Ovary (tissue), 9 donors: Measurements from ENCODE around the gene P2RX1. TPM values are rescaled to one million over a fixed set of nuclear protein-coding genes. Genes with fewer than 3 reads are reported as not detected.
"Not testable (repeated sequence)": the region's sequence is repeated elsewhere in the genome, so short reads cannot be mapped to it uniquely, and the experiment has no call there.

Experiments used
- DNase-seq, 5 donors: peaks; one replicate each; pipeline ENCODE4 v3.0.0-alpha.2; 2019 to 2020
- H3K27ac ChIP-seq, 2 donors: fragments of 200-600 bp; one replicate each; pipeline versions ENCODE4 v1.5.1 to v1.8.0; 2019 to 2022
- H3K27me3 ChIP-seq: fragments of 200-600 bp; one replicate; pipeline ENCODE4 v1.8.0; 2022
- H3K36me3 ChIP-seq: fragments of 200-600 bp; sonication (generic); one replicate; pipeline ENCODE4 v1.5.1; 2019
- H3K4me1 ChIP-seq: one replicate; pipeline ENCODE4 v1.8.1; 2013; ENCODE audit warnings: mild to moderate bottlenecking, moderate library complexity; ENCODE audit not compliant: insufficient read depth
- H3K4me3 ChIP-seq: fragments of 200-600 bp; sonication (generic); one replicate; pipeline ENCODE4 v1.5.1; 2017
- H3K9me3 ChIP-seq, 2 donors: fragments of 200-600 bp in 1 of 2; sonication (generic) in 1 of 2; one replicate each; pipeline versions ENCODE4 v1.5.1 to v1.8.1; 2013 to 2019; ENCODE audit warnings: mild to moderate bottlenecking in 1 of 2, moderate library complexity in 1 of 2
- EP300 ChIP-seq: sonication (generic); formaldehyde crosslinking; IDR thresholded peaks from one replicate; pipeline ENCODE4 v1.6.1; 2017; ENCODE audit warnings: antibody characterized with exemption
- POLR2A ChIP-seq: fragments of 450-650 bp; IDR thresholded peaks from one replicate; pipeline ENCODE4 v1.6.1; 2017; ENCODE audit warnings: antibody characterized with exemption, mild to moderate bottlenecking, moderate library complexity
- WGBS, 3 donors: extraction: QIAGEN DNeasy Blood & Tissue Kit in 1 of 3; methylation state at CpG; one replicate each; pipeline versions ENCODE4 v1.1.5 to v1.1.7; 2013 to 2017; 5-methylcytosine and 5-hydroxymethylcytosine counted together
- intact Hi-C, 4 donors: fragments of 100-400 bp; cut with DNase I; formaldehyde crosslinking; loops; one replicate each; pipeline versions ENCODE4 v1.11.0 to v1.15.1; 2022 to 2023
- polyA plus RNA-seq, 2 donors: library from polyadenylated mRNA; stranded (reverse); fragments of 200-250 nt in 1 of 2; fragments of 350-450 nt in 1 of 2; fragmentation: Illumina TruSeq in 1 of 2; extraction: RNeasy Lipid Tissue Mini Kit (QIAGEN cat#74804) in 1 of 2; gene quantifications; one replicate each; pipeline ENCODE4 v1.2.3, GENCODE V29; 2013 to 2014
- total RNA-seq, 7 donors: library from RNA; depleted of rRNA in 2 of 7; stranded (reverse); fragments of >200 nt in 2 of 7; fragmentation: NEBNext Ultra II Directional in 3 of 7; extraction: Animal tissue kit (Norgen Biotek cat#: 25700) in 3 of 7; gene quantifications; one replicate each; pipeline versions ENCODE4 v1.1.0 to v1.2.4, GENCODE V29; 2016 to 2023
- TF ChIP-seq, protein P1 (sequence below), 3 donors: fragments of 450-650 bp in 2 of 3; fragments of 200-600 bp in 1 of 3; IDR thresholded peaks; one replicate each; pipeline versions ENCODE4 v1.5.1 to v1.8.0; 2016 to 2022; ENCODE audit warnings: antibody characterized with exemption in 3 of 3, mild to moderate bottlenecking in 1 of 3
- donor health status: DM: no; HTN: no; CAD: no; lungs with moderate emphysema.
- donor health status: DM: no; HTN: no; CAD: no.
- donor health status: Bipolar disorder and iron deficiency.
- donor health status: DM: yes; HTN: yes; CAD: no.
- donor health status: DM: no; HTN: no; CAD: no.
- donor health status: DM: yes; HTN: yes; CAD: no.

P2RX1 gene
- total and polyA plus RNA-seq, 9 donors: 0.24 to 4.6 (median 0.99) TPM

DNA sequence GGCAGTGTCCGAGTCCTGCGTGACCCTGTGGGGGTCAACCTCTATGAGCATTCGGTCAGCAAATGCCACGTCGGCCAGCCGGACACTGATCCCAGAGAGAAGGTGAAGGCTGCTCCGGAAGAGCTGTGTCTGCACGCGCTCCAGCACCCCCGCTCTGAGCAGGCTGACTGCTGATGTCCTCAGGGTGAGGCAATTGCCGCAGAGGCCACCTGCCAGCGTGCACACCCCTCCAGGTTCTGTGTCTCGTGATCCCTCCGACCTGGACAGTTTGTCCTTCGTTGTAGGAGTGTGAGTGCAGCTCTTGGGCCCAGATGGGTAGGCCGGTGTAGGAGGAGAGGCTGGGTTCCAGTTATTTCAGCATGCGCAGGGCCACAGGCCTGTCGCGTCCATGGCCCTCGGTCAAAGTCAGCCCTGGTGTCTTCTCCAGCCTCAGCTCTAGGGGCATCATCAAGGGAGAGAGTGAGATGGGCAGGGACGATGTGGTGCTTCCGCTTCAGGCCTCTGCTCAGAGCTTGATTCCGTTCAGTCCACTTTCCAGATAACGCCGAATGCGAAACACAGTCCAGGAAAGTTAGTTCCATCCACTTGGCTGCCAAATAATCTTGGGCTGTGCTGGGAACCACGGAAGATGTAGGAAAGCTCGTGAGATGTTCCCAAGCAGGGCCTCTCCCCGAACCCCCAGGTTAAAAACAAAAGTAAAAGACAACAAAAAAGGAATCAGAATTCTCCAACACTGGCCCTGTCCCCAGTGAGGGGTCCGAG, 55.1 kb downstream of the P2RX1 start:
- no peak overlapping the region for H3K27ac ChIP-seq
- H3K4me1 ChIP-seq: no peaks in the 10 kb centered on the region
- no peak for DNase-seq
- H3K9me3 ChIP-seq: no peaks in the 10 kb centered on the region
- 90 to 95% (median 91%) methylated on average over 30 of the region's 30 CpGs for WGBS, 3 donors
- no peaks in the 10 kb centered on the region for H3K36me3 ChIP-seq
- intact Hi-C loops: loop anchor here (5.0 to 10.0 kb wide), 4 partner anchors 54 to 216 kb away; partner anchors contain the start of gene P2RX1 (in 1 of the 4)
- TF ChIP-seq EP300: no peak
- TF ChIP-seq, protein P1, sequence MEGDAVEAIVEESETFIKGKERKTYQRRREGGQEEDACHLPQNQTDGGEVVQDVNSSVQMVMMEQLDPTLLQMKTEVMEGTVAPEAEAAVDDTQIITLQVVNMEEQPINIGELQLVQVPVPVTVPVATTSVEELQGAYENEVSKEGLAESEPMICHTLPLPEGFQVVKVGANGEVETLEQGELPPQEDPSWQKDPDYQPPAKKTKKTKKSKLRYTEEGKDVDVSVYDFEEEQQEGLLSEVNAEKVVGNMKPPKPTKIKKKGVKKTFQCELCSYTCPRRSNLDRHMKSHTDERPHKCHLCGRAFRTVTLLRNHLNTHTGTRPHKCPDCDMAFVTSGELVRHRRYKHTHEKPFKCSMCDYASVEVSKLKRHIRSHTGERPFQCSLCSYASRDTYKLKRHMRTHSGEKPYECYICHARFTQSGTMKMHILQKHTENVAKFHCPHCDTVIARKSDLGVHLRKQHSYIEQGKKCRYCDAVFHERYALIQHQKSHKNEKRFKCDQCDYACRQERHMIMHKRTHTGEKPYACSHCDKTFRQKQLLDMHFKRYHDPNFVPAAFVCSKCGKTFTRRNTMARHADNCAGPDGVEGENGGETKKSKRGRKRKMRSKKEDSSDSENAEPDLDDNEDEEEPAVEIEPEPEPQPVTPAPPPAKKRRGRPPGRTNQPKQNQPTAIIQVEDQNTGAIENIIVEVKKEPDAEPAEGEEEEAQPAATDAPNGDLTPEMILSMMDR (IDR thresholded peaks at IDR 0.05): no peak
- no peak for TF ChIP-seq POLR2A
- H3K27me3 ChIP-seq: no peaks in the 10 kb centered on the region
- no peak overlapping the region for H3K4me3 ChIP-seq

DNA sequence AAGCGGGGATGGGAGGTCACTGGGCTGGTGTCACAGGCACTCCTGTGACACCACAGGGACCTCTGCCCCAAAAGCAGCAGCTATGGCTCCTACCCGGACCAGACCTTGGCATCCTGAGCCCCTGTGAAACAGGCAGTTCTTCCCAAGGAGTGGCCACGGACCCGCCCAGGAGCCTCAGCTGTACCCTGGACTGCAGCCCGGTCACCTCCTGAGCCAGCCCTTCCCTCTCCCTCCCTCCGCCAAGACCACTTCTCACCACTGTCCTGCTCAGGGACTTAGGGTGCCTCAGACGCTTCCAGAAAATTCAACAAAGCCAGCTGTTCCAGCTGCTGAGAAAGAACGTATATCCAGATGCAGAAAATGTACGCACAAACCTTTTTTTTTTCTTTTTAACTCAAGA, 56.3 kb downstream of the P2RX1 start:
- TF ChIP-seq, protein P1 (IDR thresholded peaks at IDR 0.05): no peak
- no peak for TF ChIP-seq POLR2A
- no peak for TF ChIP-seq EP300
- H3K36me3 ChIP-seq: no peaks in the 10 kb centered on the region

DNA sequence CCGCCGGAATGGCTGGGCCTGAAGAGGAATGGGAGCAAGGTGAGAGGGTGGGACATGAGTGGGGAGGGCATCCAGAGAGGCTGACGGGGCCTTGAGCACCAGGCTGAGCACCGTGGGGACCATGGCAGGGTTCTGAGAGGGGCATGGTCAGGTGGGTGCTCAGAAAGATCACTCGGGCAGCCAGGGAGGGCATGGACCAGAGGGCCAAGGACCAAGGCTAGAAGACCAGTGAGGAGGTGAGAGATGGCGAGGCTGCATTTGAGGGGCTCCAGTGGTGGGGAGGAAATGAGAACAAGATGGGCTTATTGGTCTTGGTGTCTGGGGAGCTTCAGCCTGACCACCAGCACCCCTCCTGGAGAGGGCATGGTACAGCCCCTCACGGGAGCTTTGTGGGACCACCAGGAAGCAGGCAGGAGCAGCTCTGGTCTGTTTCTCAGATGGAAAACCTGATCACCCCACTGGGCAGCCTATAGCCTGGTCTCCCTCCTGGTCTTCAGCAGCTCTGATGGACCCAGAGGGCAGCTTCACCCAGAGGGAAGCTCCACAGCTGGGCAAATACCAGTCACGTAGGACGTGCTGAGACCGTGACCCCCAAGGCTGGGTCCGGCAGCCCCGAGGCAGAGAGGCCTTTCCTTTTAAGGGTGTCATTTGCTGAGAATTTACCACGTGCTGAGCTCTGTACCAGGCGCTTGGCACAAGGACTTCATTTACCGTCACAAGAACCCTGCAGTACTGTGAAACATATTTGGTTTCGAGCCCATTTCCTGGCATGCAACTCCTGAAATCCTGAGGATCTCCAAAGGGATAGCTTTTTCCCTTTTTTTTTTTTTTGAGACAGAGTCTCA, 58.8 kb downstream of the P2RX1 start:
- intact Hi-C loops: loop anchor here in 1 of 4 donors (10.0 kb wide), 1 partner anchor 123 kb away; no protein-coding TSS in a partner anchor
- no peak for TF ChIP-seq POLR2A
- TF ChIP-seq, protein P1 (IDR thresholded peaks at IDR 0.05): no peak
- no peak for TF ChIP-seq EP300
- Histone ChIP-seq H3K4me3 (no peak overlapping the region), H3K27ac (no peak overlapping the region), H3K36me3 (no peaks in the 10 kb centered on the region), H3K4me1 (no peaks in the 10 kb centered on the region), H3K27me3 (no peaks in the 10 kb centered on the region), H3K9me3 (no peaks in the 10 kb centered on the region)
- WGBS, 3 donors: 78 to 81% (median 80%) methylated on average over 16 of the region's 16 CpGs
- DNase-seq: peak in 1 of 5 donors; percentile 6

More for the DNA sequence above, 56.3 kb downstream of the P2RX1 start:
- no peak for DNase-seq
- H3K4me3 ChIP-seq: no peak overlapping the region
- no peaks in the 10 kb centered on the region for H3K27me3 ChIP-seq
- no peaks in the 10 kb centered on the region for H3K4me1 ChIP-seq
- intact Hi-C loops: loop anchor here (5.0 to 10.0 kb wide), 5 partner anchors 55 to 217 kb away; partner anchors contain the start of gene P2RX1 (in 1 of the 4)
- 58 to 74% (median 65%) methylated on average over 8 to 9 of the region's 9 CpGs for WGBS, 3 donors
- no peak overlapping the region for H3K27ac ChIP-seq
- no peaks in the 10 kb centered on the region for H3K9me3 ChIP-seq

DNA sequence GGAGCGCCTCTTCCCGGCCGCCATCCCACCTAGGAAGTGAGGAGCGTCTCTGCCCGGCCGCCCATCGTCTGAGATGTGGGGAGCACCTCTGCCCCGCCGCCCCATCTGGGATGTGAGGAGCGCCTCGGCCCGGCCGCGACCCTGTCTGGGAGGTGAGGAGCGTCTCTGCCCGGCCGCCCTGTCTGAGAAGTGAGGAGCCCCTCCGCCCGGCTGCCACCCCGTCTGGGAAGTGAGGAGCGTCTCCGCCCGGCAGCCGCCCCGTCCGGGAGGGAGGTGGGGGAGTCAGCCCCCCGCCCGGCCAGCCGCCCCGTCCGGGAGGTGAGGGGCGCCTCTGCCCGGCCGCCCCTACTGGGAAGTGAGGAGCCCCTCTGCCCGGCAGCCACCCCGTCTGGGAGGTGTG, 62.1 kb downstream of the P2RX1 start:
- H3K27ac ChIP-seq, H3K4me1 ChIP-seq, H3K27me3 ChIP-seq, H3K4me3 ChIP-seq, H3K36me3 ChIP-seq, DNase-seq, H3K9me3 ChIP-seq: not testable (repeated sequence)
- intact Hi-C loops: loop anchor here in 1 of 4 donors (10.0 kb wide), 1 partner anchor 119 kb away; no protein-coding TSS in a partner anchor
- WGBS, 3 donors: 90 to 94% (median 91%) methylated on average over 13 to 26 of the region's 36 CpGs
